ENCODE data around the gene IGIP.

Gene IGIP

GRCh38 chr5:140125637-140126036 lies at the start of gene IGIP:
IGIP (plus strand) TSS chr5:140125937; CDS start chr5:140128477, 2,540 bp downstream.
- DNase-seq (ENCODE audit: low read depth), result no peak

GRCh38 chr5:140076142-140076541 lies 49.6 kb upstream of the IGIP start:
- no peak for DNase-seq (ENCODE audit: low read depth)

GRCh38 chr5:140076788-140077187 lies 48.9 kb upstream of the IGIP start:
- no peak for DNase-seq (ENCODE audit: low read depth)

- DNase-seq (ENCODE audit: low read depth), result no peak
Observed at GRCh38 chr5:140083120-140083519, 42.6 kb upstream of the IGIP start.

GRCh38 chr5:140083650-140084049 lies 42.1 kb upstream of the IGIP start:
- no peak for DNase-seq (ENCODE audit: low read depth)

GRCh38 chr5:140084541-140084940 lies 41.2 kb upstream of the IGIP start:
- DNase-seq (ENCODE audit: low read depth), result no peak

GRCh38 chr5:140090251-140090650 lies 35.5 kb upstream of the IGIP start:
- no peak for DNase-seq (ENCODE audit: low read depth)

GRCh38 chr5:140093179-140093578 lies 32.6 kb upstream of the IGIP start:
- DNase-seq (ENCODE audit: low read depth), result no peak

- DNase-seq (ENCODE audit: low read depth), result no peak
Observed at GRCh38 chr5:140093866-140094265, 31.9 kb upstream of the IGIP start.

GRCh38 chr5:140094889-140095288 lies 30.8 kb upstream of the IGIP start:
- DNase-seq (ENCODE audit: low read depth), result no peak

- no peak for DNase-seq (ENCODE audit: low read depth)
Observed at GRCh38 chr5:140101179-140101578, 24.6 kb upstream of the IGIP start.

- no peak for DNase-seq (ENCODE audit: low read depth)
Observed at GRCh38 chr5:140103154-140103553, 22.6 kb upstream of the IGIP start.

- DNase-seq (ENCODE audit: low read depth), result no peak
Observed at GRCh38 chr5:140104100-140104499, 21.6 kb upstream of the IGIP start.

- DNase-seq (ENCODE audit: low read depth), result no peak
Observed at GRCh38 chr5:140106101-140106500, 19.6 kb upstream of the IGIP start.

- no peak for DNase-seq (ENCODE audit: low read depth)
Observed at GRCh38 chr5:140106805-140107311, 18.9 kb upstream of the IGIP start.

GRCh38 chr5:140107312-140108092 lies 18.2 kb upstream of the IGIP start:
- DNase-seq (ENCODE audit: low read depth), result peak; percentile 89

- no peak for DNase-seq (ENCODE audit: low read depth)
Observed at GRCh38 chr5:140108093-140109017, 17.4 kb upstream of the IGIP start.

- DNase-seq (ENCODE audit: low read depth), result no peak
Observed at GRCh38 chr5:140109018-140109758, 16.5 kb upstream of the IGIP start.

GRCh38 chr5:140109759-140110645 lies 15.7 kb upstream of the IGIP start:
- DNase-seq (ENCODE audit: low read depth), result no peak

GRCh38 chr5:140110646-140110957 lies 15.1 kb upstream of the IGIP start:
- DNase-seq (ENCODE audit: low read depth), result no peak
